GM12873 (cell line): ENCODE measurements around the gene LRRFIP1.
A peak's percentile ranks its signal among the peaks of the same experiment; 100 is the strongest.

ENCODE experiments used
- TF ChIP-seq, protein P1 (sequence below): IDR thresholded peaks from 2 replicates; pipeline ENCODE4 v1.5.1; 2012; ENCODE audit warnings: low read depth, mild to moderate bottlenecking, moderate library complexity, low read length, control low read depth; ENCODE audit not compliant: insufficient read depth; ENCODE audit errors: missing control alignments

The LRRFIP1 gene

DNA sequence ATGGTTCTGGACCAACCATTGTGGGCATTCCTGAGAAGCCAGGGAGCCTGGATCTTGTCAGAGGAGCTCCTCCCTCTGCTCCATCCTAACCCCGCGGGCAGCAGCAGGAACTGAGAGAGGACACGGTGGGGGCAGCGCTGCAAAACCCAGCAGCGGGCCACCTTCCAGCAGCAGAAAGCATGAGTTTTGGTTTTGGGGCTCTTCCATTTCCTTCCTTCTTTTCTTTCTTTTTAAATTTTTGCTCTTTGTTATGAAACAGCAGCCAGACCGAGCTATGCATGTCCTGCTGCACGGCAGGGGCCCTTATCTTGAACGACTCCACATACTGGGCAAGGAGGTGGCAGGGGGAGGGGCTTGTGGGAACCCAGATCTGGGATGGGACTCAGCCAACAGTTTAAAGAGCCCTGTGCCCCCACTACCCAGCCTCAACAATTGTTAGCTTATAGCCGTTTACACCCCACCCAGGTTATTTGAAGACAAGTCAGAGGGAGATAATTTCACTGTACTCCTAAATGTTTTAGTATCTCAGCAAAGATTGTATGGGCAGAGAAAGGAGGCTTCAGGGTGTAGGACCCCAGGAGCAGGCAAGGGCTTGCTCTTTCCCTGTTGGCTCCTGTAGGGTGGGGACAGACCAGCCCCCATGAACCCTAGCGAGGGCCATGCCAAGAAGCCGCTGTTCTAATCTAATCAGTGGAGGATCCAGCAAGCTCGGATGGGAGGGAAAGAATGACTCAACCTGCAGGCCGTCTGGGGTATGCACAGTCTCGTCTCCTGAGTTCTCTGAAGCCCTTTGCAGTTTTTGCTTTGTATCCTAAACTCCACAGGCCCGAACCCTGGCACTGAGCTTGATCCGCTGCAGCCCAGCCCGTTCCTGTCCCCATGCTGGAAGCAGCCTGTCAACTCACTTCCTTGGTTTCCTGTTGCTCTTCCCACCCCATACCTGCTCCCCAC lies 75.3 kb downstream of the LRRFIP1 start:
- TF ChIP-seq, protein P1, sequence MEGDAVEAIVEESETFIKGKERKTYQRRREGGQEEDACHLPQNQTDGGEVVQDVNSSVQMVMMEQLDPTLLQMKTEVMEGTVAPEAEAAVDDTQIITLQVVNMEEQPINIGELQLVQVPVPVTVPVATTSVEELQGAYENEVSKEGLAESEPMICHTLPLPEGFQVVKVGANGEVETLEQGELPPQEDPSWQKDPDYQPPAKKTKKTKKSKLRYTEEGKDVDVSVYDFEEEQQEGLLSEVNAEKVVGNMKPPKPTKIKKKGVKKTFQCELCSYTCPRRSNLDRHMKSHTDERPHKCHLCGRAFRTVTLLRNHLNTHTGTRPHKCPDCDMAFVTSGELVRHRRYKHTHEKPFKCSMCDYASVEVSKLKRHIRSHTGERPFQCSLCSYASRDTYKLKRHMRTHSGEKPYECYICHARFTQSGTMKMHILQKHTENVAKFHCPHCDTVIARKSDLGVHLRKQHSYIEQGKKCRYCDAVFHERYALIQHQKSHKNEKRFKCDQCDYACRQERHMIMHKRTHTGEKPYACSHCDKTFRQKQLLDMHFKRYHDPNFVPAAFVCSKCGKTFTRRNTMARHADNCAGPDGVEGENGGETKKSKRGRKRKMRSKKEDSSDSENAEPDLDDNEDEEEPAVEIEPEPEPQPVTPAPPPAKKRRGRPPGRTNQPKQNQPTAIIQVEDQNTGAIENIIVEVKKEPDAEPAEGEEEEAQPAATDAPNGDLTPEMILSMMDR = no peak

DNA sequence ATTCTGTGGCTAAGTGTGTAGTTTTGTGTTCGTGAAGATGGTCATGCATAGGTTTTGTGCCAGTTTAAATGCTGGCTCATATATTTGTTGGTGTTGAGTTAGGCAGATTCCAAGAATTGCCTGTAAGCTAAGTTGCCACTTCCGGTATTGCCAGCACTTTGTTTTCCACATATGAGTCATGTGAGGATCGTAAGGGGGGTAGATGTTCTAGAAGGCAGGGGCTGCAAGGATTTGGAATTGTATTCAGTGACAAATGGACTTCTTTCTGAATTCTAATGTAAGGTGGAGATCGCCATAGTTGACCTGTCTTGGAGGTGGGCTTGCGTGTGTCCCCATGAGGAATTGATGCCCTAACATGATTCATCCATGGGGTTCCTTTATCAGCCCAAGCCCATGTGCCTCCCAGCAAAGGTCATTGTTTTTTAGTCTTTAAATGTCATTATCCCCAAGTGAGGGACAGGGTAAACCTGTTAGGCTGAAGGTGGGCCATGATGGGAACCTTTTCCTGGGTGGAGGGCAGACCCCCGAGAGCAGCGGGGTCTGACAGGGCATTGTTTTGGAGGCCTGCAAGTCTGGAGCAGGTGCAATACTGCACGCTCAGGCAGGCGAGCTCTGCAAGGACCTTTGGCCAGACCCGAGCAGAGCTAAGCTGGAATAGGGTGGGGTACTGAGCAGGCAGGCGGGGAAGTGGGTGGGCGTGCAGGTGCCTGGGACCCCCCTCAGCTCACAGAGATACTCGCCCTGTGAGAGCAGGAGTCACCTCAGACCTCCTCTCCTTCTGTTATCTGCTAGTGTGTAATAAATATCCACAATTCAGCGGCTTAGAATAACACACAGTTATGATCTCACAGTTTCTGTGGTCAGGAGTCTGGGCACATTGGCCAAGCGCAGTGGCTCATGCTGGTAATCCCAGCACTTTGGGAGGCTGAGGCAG lies 77.4 kb downstream of the LRRFIP1 start:
- TF ChIP-seq, protein P1 = no peak

DNA sequence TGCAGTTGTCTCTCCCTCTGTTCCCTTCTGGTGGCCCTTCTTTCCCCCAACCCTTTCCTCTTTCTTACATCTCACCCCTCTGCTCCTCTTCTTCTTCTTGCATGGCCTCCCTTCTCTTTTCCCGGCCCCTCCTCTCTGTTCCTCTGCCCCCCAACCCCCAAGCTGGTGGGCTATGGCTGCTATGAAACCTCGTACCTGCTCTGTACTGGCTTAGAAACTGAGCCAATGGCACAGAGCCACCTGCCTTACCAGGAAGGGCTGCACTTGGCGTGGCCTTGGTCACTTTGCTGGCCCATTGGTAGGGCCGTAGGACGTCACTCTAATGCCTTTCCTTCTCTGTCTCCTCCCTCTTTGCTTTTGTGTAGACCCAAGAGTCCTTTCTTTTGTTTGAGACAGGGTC lies 78.9 kb downstream of the LRRFIP1 start:
- TF ChIP-seq, protein P1 = no peak

DNA sequence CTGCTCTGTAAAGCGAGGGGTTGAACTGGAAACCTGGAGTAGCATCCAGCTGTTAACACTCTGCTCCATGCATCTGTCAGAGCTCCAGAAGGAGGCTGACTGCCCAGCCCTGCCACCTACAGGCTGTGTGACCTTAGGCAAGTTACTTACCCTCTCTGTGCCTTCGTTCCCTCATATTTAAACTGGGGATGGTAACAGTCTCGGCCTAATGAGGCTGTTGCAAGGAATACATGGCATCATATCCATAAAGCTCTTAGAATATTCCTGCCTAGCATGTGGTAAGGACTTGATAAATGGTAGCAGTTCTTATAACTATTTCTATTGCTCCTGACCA lies 80.6 kb downstream of the LRRFIP1 start:
- TF ChIP-seq, protein P1 = peak; percentile 31

DNA sequence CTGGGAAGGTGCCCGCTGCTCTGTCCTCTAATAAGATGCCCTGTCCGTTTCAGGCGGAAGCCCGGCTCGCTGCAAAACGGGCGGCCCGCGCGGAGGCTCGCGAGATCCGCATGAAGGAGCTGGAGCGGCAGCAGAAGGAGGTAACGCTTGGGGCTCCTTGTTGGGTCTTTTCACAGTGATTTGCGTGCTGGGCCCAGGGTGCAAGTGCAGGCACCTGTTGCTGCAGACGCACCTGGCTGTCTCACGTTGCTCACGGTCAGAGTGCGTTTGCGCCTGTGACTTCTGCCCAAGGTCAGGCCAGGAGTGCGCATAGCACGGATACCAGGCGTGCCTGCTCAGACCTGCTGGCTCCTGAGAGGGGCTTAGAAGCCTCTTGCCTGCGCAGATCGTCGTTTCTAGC lies 81.1 kb downstream of the LRRFIP1 start:
- TF ChIP-seq, protein P1 = no peak

DNA sequence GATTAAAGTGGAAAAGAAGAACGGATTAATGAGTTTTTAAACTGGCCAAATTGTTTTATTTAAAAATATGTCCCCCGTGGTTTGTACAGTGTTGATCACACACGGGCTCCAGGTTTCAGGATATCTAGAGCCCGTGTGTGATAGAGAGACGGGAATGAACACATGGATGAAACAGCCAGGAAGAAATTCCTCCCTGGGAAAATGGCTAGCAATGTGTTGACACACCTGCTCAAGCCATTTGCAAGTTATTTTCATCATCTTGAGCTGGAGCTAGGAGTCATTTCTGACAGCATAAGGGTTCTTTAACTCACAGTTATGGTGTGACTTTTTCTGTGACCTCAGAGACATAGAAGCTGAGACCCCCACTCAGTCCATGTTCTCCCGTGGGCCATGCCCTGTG lies 81.6 kb downstream of the LRRFIP1 start:
- TF ChIP-seq, protein P1 = no peak
